Smooth muscle cell (in vitro differentiated cells): ENCODE data around the gene TYSND1. TPM values are rescaled to one million over a fixed set of nuclear protein-coding genes. Genes with fewer than 3 reads are reported as not detected.

Experiments
- DNase-seq: peaks from one replicate; lab custom pipeline; 2025; ENCODE audit not compliant: unreplicated experiment; lab: John Stamatoyannopoulos, UW
- H2AFZ ChIP-seq: fragments of 200-600 bp; sonication (generic); 2 replicates; pipeline ENCODE4 v1.6.0; 2016; ENCODE audit warnings: antibody characterized with exemption, low read depth, mild to moderate bottlenecking
- H3F3A ChIP-seq: fragments of 200-600 bp; sonication (generic); 2 replicates; pipeline ENCODE4 v1.6.0; 2017; ENCODE audit warnings: antibody characterized with exemption, low read depth
- H3K27ac ChIP-seq: fragments of 200-600 bp; sonication (generic); 2 replicates; pipeline ENCODE4 v1.5.1; 2016; ENCODE audit warnings: low read depth, mild to moderate bottlenecking
- H3K27me3 ChIP-seq: fragments of 200-600 bp; sonication (generic); 2 replicates; pipeline ENCODE4 v1.6.1; 2016; ENCODE audit warnings: low read depth, mild to moderate bottlenecking
- H3K36me3 ChIP-seq: fragments of 200-600 bp; sonication (generic); 2 replicates; pipeline ENCODE4 v1.5.1; 2016; ENCODE audit warnings: low read depth
- H3K4me1 ChIP-seq: fragments of 200-600 bp; sonication (generic); 2 replicates; pipeline ENCODE4 v1.5.1; 2016; ENCODE audit warnings: low read depth
- H3K4me2 ChIP-seq: fragments of 200-600 bp; sonication (generic); 2 replicates; pipeline ENCODE4 v1.6.0; 2016; ENCODE audit warnings: mild to moderate bottlenecking
- H3K4me3 ChIP-seq: fragments of 200-600 bp; sonication (generic); 2 replicates; pipeline ENCODE4 v1.5.1; 2016; ENCODE audit warnings: mild to moderate bottlenecking
- H3K79me2 ChIP-seq: fragments of 200-600 bp; sonication (generic); 2 replicates; pipeline ENCODE4 v1.6.0; 2016; ENCODE audit warnings: low read depth, mild to moderate bottlenecking
- H3K9ac ChIP-seq: fragments of 200-600 bp; sonication (generic); 2 replicates; pipeline ENCODE4 v1.6.0; 2016; ENCODE audit warnings: low read depth
- H3K9me3 ChIP-seq: fragments of 200-600 bp; sonication (generic); replicated peaks from 2 replicates; pipeline ENCODE4 v1.5.1; 2016; ENCODE audit warnings: low read depth
- H4K20me1 ChIP-seq: fragments of 200-600 bp; sonication (generic); 2 replicates; pipeline ENCODE4 v1.6.0; 2016; ENCODE audit warnings: low read depth
- CTCF ChIP-seq: fragments of 200-600 bp; sonication (generic); IDR thresholded peaks from 2 replicates; pipeline ENCODE4 v1.5.1; 2017; ENCODE audit warnings: borderline replicate concordance, mild to moderate bottlenecking, antibody characterized with exemption; ENCODE audit not compliant: insufficient read depth, poor library complexity, severe bottlenecking
- WGBS: methylation state at CpG from one replicate; pipeline ENCODE4 v1.1.7; 2016; ENCODE audit warnings: low lambda C conversion rate; 5-methylcytosine and 5-hydroxymethylcytosine counted together
- polyA plus RNA-seq: library from polyadenylated mRNA; unstranded; fragments of >200 nt; fragmentation: Nextera tagmentation; extraction: Ambion mirVana; gene quantifications from 2 replicates; pipeline ENCODE4 v1.2.1, GENCODE V29; 2016
- total RNA-seq: library from RNA; depleted of rRNA; stranded (reverse); fragments of >200 nt; gene quantifications from 2 replicates; pipeline ENCODE4 v1.2.3, GENCODE V29; 2014

TYSND1 gene
- total and polyA plus RNA-seq, 2 experiments from 2014 or later, result 4.5 to 4.9 TPM

GRCh38 chr10:70145166-70145665 is 1.3 kb downstream of the TYSND1 start:
- no peak for DNase-seq

GRCh38 chr10:70144372-70145110 is 2.0 kb downstream of the TYSND1 start:
- Histone ChIP-seq H4K20me1 (peaks cover 80% of the 10 kb centered on the region), H3F3A (peaks cover 25% of the 10 kb centered on the region), H3K27me3 (no peaks in the 10 kb centered on the region), H3K4me2 (peak overlapping the region; percentile 99), H3K9ac (no peak overlapping the region), H2AFZ (no peak overlapping the region), H3K36me3 (no peaks in the 10 kb centered on the region), H3K79me2 (peaks cover 8% of the 10 kb centered on the region), H3K4me3 (no peak overlapping the region), H3K4me1 (peaks cover 16% of the 10 kb centered on the region), H3K27ac (no peak overlapping the region), H3K9me3 (no peaks in the 10 kb centered on the region)
- no peak for DNase-seq
- TF ChIP-seq CTCF, result no peak
- 88% methylated on average over 18 of the region's 18 CpGs for WGBS

More at GRCh38 chr10:70145166-70145665, 1.3 kb downstream of the TYSND1 start:
- Histone ChIP-seq H3K4me2 (peak overlapping the region; percentile 99), H3K9ac (peak overlapping the region; percentile 58), H3K79me2 (peaks cover 10% of the 10 kb centered on the region), H3K4me1 (peaks cover 16% of the 10 kb centered on the region), H4K20me1 (peaks cover 87% of the 10 kb centered on the region), H3K27me3 (no peaks in the 10 kb centered on the region), H3K9me3 (no peaks in the 10 kb centered on the region), H3K36me3 (no peaks in the 10 kb centered on the region), H2AFZ (no peak overlapping the region), H3K4me3 (peak overlapping the region; percentile 72), H3K27ac (peak overlapping the region; percentile 85), H3F3A (peaks cover 29% of the 10 kb centered on the region)
- TF ChIP-seq CTCF, result no peak
- 30% methylated on average over 27 of the region's 28 CpGs for WGBS

GRCh38 chr10:70142555-70142954 is 3.9 kb downstream of the TYSND1 start:
- 94% methylated on average over 10 of the region's 10 CpGs for WGBS

More at GRCh38 chr10:70142555-70142954, 3.9 kb downstream of the TYSND1 start:
- Histone ChIP-seq H3K4me1 (peaks cover 14% of the 10 kb centered on the region), H3K27me3 (no peaks in the 10 kb centered on the region), H3K36me3 (no peaks in the 10 kb centered on the region), H3F3A (peaks cover 10% of the 10 kb centered on the region), H2AFZ (no peak overlapping the region), H3K9ac (no peak overlapping the region), H3K4me2 (no peak overlapping the region), H3K79me2 (no peaks in the 10 kb centered on the region), H3K27ac (no peak overlapping the region), H3K9me3 (no peaks in the 10 kb centered on the region), H4K20me1 (peaks cover 60% of the 10 kb centered on the region), H3K4me3 (no peak overlapping the region)
- no peak for DNase-seq
- no peak for TF ChIP-seq CTCF
